Measurements from ENCODE around the gene HDAC1. TPM values are rescaled to one million over a fixed set of nuclear protein-coding genes. Genes with fewer than 3 reads are reported as not detected.

HDAC1 gene
- total and polyA plus RNA-seq, 2 of the 13 experiments (the other 11 are each of a cell fraction or from before 2014, with no cell fraction given) = 93.5 to 189 TPM

GRCh38 chr1:32350785-32351398, 59.0 kb downstream of the HDAC1 start (continued):
- no peak; the same call in 1 of the 2 replicates for TF ChIP-seq ZNF430 (CRISPR knock-in tag; IDR thresholded peaks at IDR 0.05)
- 0 out of 2 replicates have a peak, but pooled peaks have one; percentile 16 for TF ChIP-seq ZNF546 (CRISPR knock-in tag; conservative IDR thresholded peaks at IDR 0.05)
- TF ChIP-seq ELK4 (CRISPR knock-in tag; IDR thresholded peaks at IDR 0.05; ENCODE audit: borderline replicate concordance) = no peak
- no peak for TF ChIP-seq EZH2 (conservative IDR thresholded peaks at IDR 0.05; ENCODE audit: low read depth, low read length)
- TF ChIP-seq ZFY (CRISPR knock-in tag; IDR thresholded peaks at IDR 0.05) = peak; percentile 92
- TF ChIP-seq SOX6 (IDR thresholded peaks at IDR 0.05) = no peak
- 0 out of 2 replicates have a peak, but pooled peaks have one; percentile 33 for TF ChIP-seq SOX6 (CRISPR knock-in tag; IDR thresholded peaks at IDR 0.05)
- peak; percentile 32; the same call in 1 of the 2 replicates for TF ChIP-seq ZNF12 (CRISPR knock-in tag; IDR thresholded peaks at IDR 0.05)
- TF ChIP-seq KAT7 (CRISPR knock-in tag; IDR thresholded peaks at IDR 0.05; ENCODE audit: borderline replicate concordance) = no peak
- peak; percentile 70; the same call in 1 of the 2 replicates for TF ChIP-seq ZBTB26 (CRISPR knock-in tag; IDR thresholded peaks at IDR 0.05; ENCODE audit: borderline replicate concordance)
- TF ChIP-seq ZNF512 (CRISPR knock-in tag; IDR thresholded peaks at IDR 0.05) = no peak
- no peak for TF ChIP-seq MAFF (IDR thresholded peaks at IDR 0.05; ENCODE audit: low read depth, low read length)
- 0 out of 2 replicates have a peak, but pooled peaks have one; percentile 44 for TF ChIP-seq PAX8 (CRISPR knock-in tag; IDR thresholded peaks at IDR 0.05; ENCODE audit: borderline replicate concordance)
- TF ChIP-seq SIX1 (CRISPR knock-in tag; IDR thresholded peaks at IDR 0.05; ENCODE audit: borderline replicate concordance) = peak; percentile 43; the same call in 1 of the 2 replicates
- peak; percentile 75 for TF ChIP-seq ZBTB33 (CRISPR knock-in tag; IDR thresholded peaks at IDR 0.05)
- TF ChIP-seq SOX13 (IDR thresholded peaks at IDR 0.05) = no peak
- TF ChIP-seq SOX13 (CRISPR knock-in tag; conservative IDR thresholded peaks at IDR 0.05 in 1 of 2, IDR thresholded peaks at IDR 0.05 in 1 of 2) = peak in 1 of 2 experiments; percentile 46; a peak in 1 of 4 replicates
- TF ChIP-seq GZF1 (CRISPR knock-in tag; IDR thresholded peaks at IDR 0.05) = peak; percentile 77; the same call in 1 of the 2 replicates
- TF ChIP-seq TBX3 (IDR thresholded peaks at IDR 0.05; ENCODE audit: borderline replicate concordance) = no peak
- TF ChIP-seq ELF3 (CRISPR knock-in tag; IDR thresholded peaks at IDR 0.05) = peak; percentile 58; the same call in 1 of the 2 replicates
- TF ChIP-seq HNF1B (CRISPR knock-in tag; IDR thresholded peaks at IDR 0.05) = 0 out of 2 replicates have a peak, but pooled peaks have one; percentile 23

Measured in HepG2 (cell line).